IMR-90 (cell line): ENCODE data around the gene CPED1. TPM values are rescaled to one million over a fixed set of nuclear protein-coding genes. Genes with fewer than 3 reads are reported as not detected.

ENCODE experiments used
- ATAC-seq: fragments of 200-7000 bp; cut with Tn5 transposase; 2 replicates; pipeline ENCODE4 v1.9.1; 2020; ENCODE audit warnings: low read depth, mild to moderate bottlenecking, moderate library complexity
- BruUV-seq: library from RNA; stranded (reverse); fragments of 400-500 nt; replicated peaks from 2 replicates; lab custom pipeline; 2021; lab: Mats Ljungman, UMichigan
- CTCF ChIA-PET: fragments of 300-600 bp; formaldehyde crosslinking; extraction: SDS; loops from one replicate; lab custom pipeline; 2021; ENCODE audit warnings: antibody characterized with exemption; lab: Yijun Ruan, JAX
- POLR2A ChIA-PET: fragments of 300-600 bp; sonication (Branson Sonifier 250); formaldehyde crosslinking; loops from one replicate; lab custom pipeline; 2022; ENCODE audit warnings: antibody characterized with exemption; ENCODE audit not compliant: unreplicated experiment; lab: Charles Lee
- DNase-seq: peaks from one replicate; pipeline ENCODE4 v3.0.0; 2013
- H2AFZ ChIP-seq: replicated peaks from 2 replicates; pipeline ENCODE3; 2013; ENCODE audit warnings: low read length, mild to moderate bottlenecking; ENCODE audit not compliant: poor library complexity
- H2AK5ac ChIP-seq: 2 replicates; pipeline ENCODE4 v1.6.1; 2013; ENCODE audit warnings: low read depth, low read length, inconsistent platforms
- H2AK9ac ChIP-seq: replicated peaks from 2 replicates; pipeline ENCODE3; 2013; ENCODE audit warnings: mild to moderate bottlenecking, low read depth, low read length, moderate library complexity; ENCODE audit not compliant: poor library complexity
- H2BK120ac ChIP-seq: 2 replicates; pipeline ENCODE4 v1.6.1; 2013; ENCODE audit warnings: low read depth, low read length, inconsistent platforms
- H2BK15ac ChIP-seq: 3 replicates; pipeline ENCODE4 v1.6.1; 2013; ENCODE audit warnings: low read depth, low read length, inconsistent platforms
- H2BK20ac ChIP-seq: 2 replicates; pipeline ENCODE4 v1.6.1; 2013; ENCODE audit warnings: low read depth, mild to moderate bottlenecking, inconsistent platforms, low read length, moderate library complexity
- H2BK5ac ChIP-seq: 2 replicates; pipeline ENCODE4 v1.6.1; 2013; ENCODE audit warnings: mild to moderate bottlenecking, low read depth, low read length, inconsistent platforms; ENCODE audit not compliant: poor library complexity, severe bottlenecking
- H3K14ac ChIP-seq: replicated peaks from 2 replicates; pipeline ENCODE4 v1.6.1; 2013; ENCODE audit warnings: low read depth, low read length, inconsistent platforms
- H3K18ac ChIP-seq: 2 replicates; pipeline ENCODE4 v1.6.1; 2013; ENCODE audit warnings: low read depth, low read length, control low read depth
- H3K23ac ChIP-seq: 2 replicates; pipeline ENCODE4 v1.6.1; 2013; ENCODE audit warnings: low read depth, low read length, inconsistent platforms
- H3K27ac ChIP-seq: 2 replicates; pipeline ENCODE4 v1.5.1; 2013; ENCODE audit warnings: mild to moderate bottlenecking, control low read depth, low read length; ENCODE audit not compliant: insufficient read depth
- H3K27me3 ChIP-seq: 2 replicates; pipeline ENCODE4 v1.6.1; 2013; ENCODE audit warnings: low read length; ENCODE audit not compliant: control insufficient read depth, insufficient read depth
- H3K36me3 ChIP-seq: 2 replicates; pipeline ENCODE4 v1.6.1; 2013; ENCODE audit warnings: low read length, mixed read lengths; ENCODE audit not compliant: control insufficient read depth, insufficient read depth
- H3K4ac ChIP-seq: 2 replicates; pipeline ENCODE4 v1.6.1; 2013; ENCODE audit warnings: low read depth, low read length, inconsistent platforms
- H3K4me1 ChIP-seq: 2 replicates; pipeline ENCODE4 v1.6.1; 2013; ENCODE audit warnings: low read length, mixed read lengths; ENCODE audit not compliant: control insufficient read depth, insufficient read depth
- H3K4me2 ChIP-seq: 2 replicates; pipeline ENCODE4 v1.6.1; 2013; ENCODE audit warnings: low read depth, mild to moderate bottlenecking, control low read depth, low read length, moderate library complexity
- H3K4me3 ChIP-seq: 2 replicates; pipeline ENCODE4 v1.5.1; 2013; ENCODE audit warnings: low read depth, mild to moderate bottlenecking, control low read depth, low read length, moderate library complexity; ENCODE audit not compliant: insufficient read depth
- H3K56ac ChIP-seq: 2 replicates; pipeline ENCODE4 v1.6.1; 2013; ENCODE audit warnings: low read length, inconsistent platforms; ENCODE audit not compliant: insufficient read depth; ENCODE audit errors: extremely low read depth
- H3K79me1 ChIP-seq, 2 experiments: 2 replicates each; pipeline ENCODE4 v1.6.1; 2013; ENCODE audit warnings: low read length in 2 of 2, inconsistent platforms in 1 of 2, low read depth in 1 of 2
- H3K9ac ChIP-seq: 2 replicates; pipeline ENCODE4 v1.6.1; 2013; ENCODE audit warnings: low read depth, low read length, control low read depth
- H3K9me1 ChIP-seq: 2 replicates; pipeline ENCODE4 v1.6.1; 2013; ENCODE audit warnings: low read length, inconsistent platforms; ENCODE audit not compliant: insufficient read depth
- H3K9me3 ChIP-seq: 2 replicates; pipeline ENCODE4 v1.6.1; 2013; ENCODE audit warnings: low read length; ENCODE audit not compliant: control insufficient read depth, insufficient read depth
- H4K20me1 ChIP-seq: 2 replicates; pipeline ENCODE4 v1.6.1; 2013; ENCODE audit warnings: low read length, inconsistent platforms; ENCODE audit not compliant: insufficient read depth
- H4K5ac ChIP-seq: 2 replicates; pipeline ENCODE4 v1.6.1; 2013; ENCODE audit warnings: mild to moderate bottlenecking, low read depth, low read length, control low read depth
- H4K8ac ChIP-seq, 2 experiments: 2 replicates each; pipeline ENCODE4 v1.6.1; 2013; ENCODE audit warnings: low read depth in 2 of 2, low read length in 2 of 2, control low read depth in 1 of 2, inconsistent platforms in 1 of 2
- H4K91ac ChIP-seq: 2 replicates; pipeline ENCODE4 v1.6.1; 2013; ENCODE audit warnings: low read depth, low read length, inconsistent platforms; ENCODE audit not compliant: insufficient read depth
- BHLHE40 ChIP-seq: fragments of 150-350 bp; IDR thresholded peaks from 2 replicates; pipeline ENCODE4 v1.6.1; 2016; ENCODE audit warnings: mild to moderate bottlenecking, low read depth, low read length
- CHD1 ChIP-seq: IDR thresholded peaks from 2 replicates; pipeline ENCODE4 v1.6.1; 2012; ENCODE audit warnings: low read depth, low read length, improper control_type of control experiment
- MAFK ChIP-seq: IDR thresholded peaks from 2 replicates; pipeline ENCODE4 v1.6.1; 2012; ENCODE audit warnings: low read depth, low read length, improper control_type of control experiment
- MAZ ChIP-seq: IDR thresholded peaks from 2 replicates; pipeline ENCODE4 v1.6.1; 2012; ENCODE audit warnings: low read depth, mild to moderate bottlenecking, low read length, improper control_type of control experiment, moderate library complexity, borderline replicate concordance
- NFE2L2 ChIP-seq: fragments of 150-350 bp; IDR thresholded peaks from 2 replicates; pipeline ENCODE4 v1.6.1; 2016; ENCODE audit warnings: low read depth, mild to moderate bottlenecking, low read length
- POLR2A ChIP-seq: IDR thresholded peaks from 2 replicates; pipeline ENCODE4 v1.6.1; 2012; ENCODE audit warnings: mild to moderate bottlenecking, low read depth, low read length
- RAD21 ChIP-seq: IDR thresholded peaks from 2 replicates; pipeline ENCODE4 v1.6.1; 2012; ENCODE audit warnings: low read length, improper control_type of control experiment
- RCOR1 ChIP-seq: IDR thresholded peaks from 2 replicates; pipeline ENCODE4 v1.6.1; 2012; ENCODE audit warnings: mild to moderate bottlenecking, low read length, improper control_type of control experiment; ENCODE audit not compliant: insufficient replicate concordance
- USF2 ChIP-seq: fragments of 150-350 bp; IDR thresholded peaks from 2 replicates; pipeline ENCODE4 v1.6.1; 2017; ENCODE audit warnings: mild to moderate bottlenecking, antibody characterized with exemption, low read length, low read depth
- WGBS, 2 experiments: methylation state at CpG; one replicate each; pipeline versions ENCODE4 v1.1.5 to v1.1.7; 2013; ENCODE audit warnings: missing lambda C conversion rate in 2 of 2; ENCODE audit not compliant: insufficient read length in 1 of 2; ENCODE audit errors: extremely low coverage in 2 of 2; 5-methylcytosine and 5-hydroxymethylcytosine counted together
- dilution Hi-C: fragments of 300-500 bp; cut with HindIII; formaldehyde crosslinking; loops from one replicate; pipeline ENCODE4 v1.14.3; 2018; ENCODE audit warnings: low sequenced_read_pairs; ENCODE audit not compliant: unreplicated experiment
- in situ Hi-C: fragments of 300-500 bp; cut with MboI; formaldehyde crosslinking; loops from 3 replicates; pipeline ENCODE4 v1.14.3; 2019; ENCODE audit warnings: low sequenced_read_pairs, inconsistent platforms, mixed read lengths
- intact Hi-C: fragments of 100-400 bp; cut with micrococcal nuclease; formaldehyde crosslinking; loops from 2 replicates; pipeline ENCODE4 v1.10.0; 2022
- polyA plus RNA-seq, 3 experiments: library from polyadenylated mRNA; depleted of rRNA; stranded (reverse); fragments of >200 nt; gene quantifications; 2 replicates each; pipeline ENCODE4 v1.2.3, GENCODE V29; 2012; ENCODE audit warnings: low replicate concordance in 1 of 3
- total RNA-seq: library from RNA; depleted of rRNA; stranded (reverse); fragments of >200 nt; gene quantifications from 2 replicates; pipeline ENCODE4 v1.2.3, GENCODE V29; 2012

Gene CPED1
- total and polyA plus RNA-seq, 2 of the 4 experiments (the other 2 are of a cell fraction): 31.2 to 96.8 TPM

GRCh38 chr7:121037957-121038716 lies 49.6 kb downstream of the CPED1 start:
- Histone ChIP-seq H2BK5ac (no peak overlapping the region), H3K36me3 (no peaks in the 10 kb centered on the region), H3K18ac (no peak overlapping the region), H3K79me1 (peaks cover 24 to 45% of the 10 kb centered on the region in 2 experiments), H2BK120ac (no peak overlapping the region), H3K4ac (no peak overlapping the region), H2AK9ac (no peak overlapping the region), H3K4me3 (no peak overlapping the region), H3K23ac (no peak overlapping the region), H4K20me1 (no peaks in the 10 kb centered on the region), H3K9ac (no peak overlapping the region), H2BK20ac (no peak overlapping the region), H2AK5ac (no peak overlapping the region), H4K91ac (no peak overlapping the region), H3K27me3 (no peaks in the 10 kb centered on the region), H4K5ac (no peak overlapping the region), H3K9me3 (no peaks in the 10 kb centered on the region), H3K56ac (no peak overlapping the region), H3K14ac (no peak overlapping the region), H2AFZ (no peak overlapping the region), H3K4me2 (no peak overlapping the region), H3K4me1 (0 out of 2 replicates have a peak, but pooled peaks cover under 1% of the 10 kb centered on the region), H4K8ac (no peak overlapping the region), H2BK15ac (no peak overlapping the region), H3K9me1 (no peaks in the 10 kb centered on the region), H3K27ac (no peak overlapping the region)
- intact Hi-C loops: no loop called here
- TF ChIP-seq CHD1: no peak
- no peak for TF ChIP-seq RCOR1
- TF ChIP-seq NFE2L2: no peak
- no peak for TF ChIP-seq USF2
- no peak for TF ChIP-seq MAZ
- no peak for TF ChIP-seq MAFK
- TF ChIP-seq RAD21: no peak
- no peak for TF ChIP-seq BHLHE40
- no peak for TF ChIP-seq POLR2A
- in situ Hi-C loops: no loop called here
- ChIA-PET CTCF (no interaction called here), POLR2A (no interaction called here)
- no TSS peak for BruUV-seq
- dilution Hi-C loops: no loop called here
- WGBS, 2 experiments: no CpG with 5 or more reads among the region's 4 CpGs
- ATAC-seq (no peak), DNase-seq (no peak)
